Right kidney (tissue), 1 donor: ENCODE results near the gene ZNF438.

Experiments
- DNase-seq: peaks from one replicate; pipeline ENCODE4 v3.0.0-alpha.2; 2016

The ZNF438 gene

GRCh38 chr10:31014161-31014875 lies 17.3 kb downstream of the ZNF438 start:
- no peak for DNase-seq

DNA sequence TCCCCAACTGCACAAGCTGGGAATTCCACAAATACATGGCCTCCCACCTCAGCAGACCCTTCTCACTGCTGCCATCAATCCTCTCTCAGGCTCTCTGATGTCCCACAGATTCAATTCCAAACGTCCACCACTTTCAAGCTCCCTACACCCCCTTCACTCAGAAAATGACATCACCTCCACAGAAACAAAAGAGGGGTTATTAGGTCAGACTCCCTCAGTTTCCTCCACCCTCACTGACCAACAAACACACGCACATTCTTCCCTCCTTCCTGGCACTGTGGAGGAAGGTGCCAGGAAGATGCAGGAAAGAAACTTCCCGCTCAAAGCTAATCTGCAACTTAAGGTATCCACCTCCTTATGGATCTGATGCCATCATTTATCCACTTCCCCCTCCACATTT lies 18.3 kb downstream of the ZNF438 start:
- DNase-seq: no peak

DNA sequence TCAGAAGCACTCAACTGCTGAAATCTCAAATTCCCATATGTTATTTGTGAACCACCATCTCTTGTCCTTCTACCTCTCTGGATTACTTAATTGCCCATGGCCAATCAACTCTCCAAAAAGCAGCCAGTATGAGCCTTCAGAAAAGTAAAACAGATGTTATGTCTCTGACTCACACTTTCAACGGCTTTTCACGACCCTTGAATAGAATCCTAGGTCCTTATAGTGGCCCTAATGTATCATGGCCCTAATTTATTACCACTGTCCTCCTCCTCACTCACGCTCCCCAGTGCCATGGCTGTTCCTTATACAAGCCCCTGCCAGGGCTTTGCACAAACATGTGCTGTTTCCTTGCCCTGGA lies 20.0 kb downstream of the ZNF438 start:
- DNase-seq: no peak

DNA sequence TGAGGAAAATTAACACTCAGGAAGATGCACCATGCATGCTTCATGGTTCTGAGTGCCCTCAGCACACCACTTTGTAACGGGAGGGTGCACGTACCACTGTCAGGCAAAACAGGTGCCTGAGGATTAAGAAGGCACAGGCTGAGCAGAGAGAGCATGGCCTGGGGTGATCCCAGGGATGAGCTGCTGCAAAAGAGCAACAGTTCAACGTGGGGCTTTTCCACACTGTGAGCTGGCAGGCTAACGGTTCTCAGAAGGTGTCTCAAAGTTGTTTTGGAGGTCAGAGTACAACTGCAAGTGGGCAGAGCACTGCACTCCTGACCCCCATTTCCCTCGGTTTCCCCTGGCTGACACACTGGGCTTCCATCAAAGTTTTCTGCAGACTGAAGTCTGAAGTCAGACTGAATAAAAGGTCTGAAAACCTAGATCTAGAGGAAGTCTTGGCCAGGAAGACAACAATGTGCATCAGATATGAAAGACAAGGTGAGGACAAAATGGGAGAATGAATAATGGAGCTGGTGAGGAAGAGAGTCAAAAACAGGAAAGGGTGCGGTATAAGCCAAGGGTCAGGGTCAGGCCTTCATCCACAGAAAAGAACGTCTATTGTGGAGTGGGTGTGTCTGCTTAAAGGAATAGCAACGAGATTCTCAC lies 20.5 kb downstream of the ZNF438 start:
- no peak for DNase-seq

DNA sequence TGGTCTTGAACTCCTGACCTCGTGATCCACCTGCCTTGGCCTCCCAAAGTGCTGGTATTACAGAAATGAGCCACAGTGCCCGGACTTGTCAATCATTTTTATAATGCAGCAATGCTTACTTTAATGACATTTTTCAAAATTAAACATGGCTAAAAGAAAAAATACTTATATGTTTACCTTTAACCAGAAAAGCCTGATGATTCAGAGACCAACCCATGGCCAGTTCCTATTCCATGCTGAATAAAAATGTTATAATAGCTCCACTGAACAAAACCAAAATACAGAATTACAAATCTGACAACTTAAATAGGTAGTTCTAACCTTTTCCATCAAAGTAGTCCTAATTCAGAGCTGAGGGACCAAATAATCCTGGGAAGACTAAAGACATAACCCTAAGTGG lies 21.6 kb downstream of the ZNF438 start:
- no peak for DNase-seq

GRCh38 chr10:31005895-31006294 lies 25.8 kb downstream of the ZNF438 start:
- no peak for DNase-seq

DNA sequence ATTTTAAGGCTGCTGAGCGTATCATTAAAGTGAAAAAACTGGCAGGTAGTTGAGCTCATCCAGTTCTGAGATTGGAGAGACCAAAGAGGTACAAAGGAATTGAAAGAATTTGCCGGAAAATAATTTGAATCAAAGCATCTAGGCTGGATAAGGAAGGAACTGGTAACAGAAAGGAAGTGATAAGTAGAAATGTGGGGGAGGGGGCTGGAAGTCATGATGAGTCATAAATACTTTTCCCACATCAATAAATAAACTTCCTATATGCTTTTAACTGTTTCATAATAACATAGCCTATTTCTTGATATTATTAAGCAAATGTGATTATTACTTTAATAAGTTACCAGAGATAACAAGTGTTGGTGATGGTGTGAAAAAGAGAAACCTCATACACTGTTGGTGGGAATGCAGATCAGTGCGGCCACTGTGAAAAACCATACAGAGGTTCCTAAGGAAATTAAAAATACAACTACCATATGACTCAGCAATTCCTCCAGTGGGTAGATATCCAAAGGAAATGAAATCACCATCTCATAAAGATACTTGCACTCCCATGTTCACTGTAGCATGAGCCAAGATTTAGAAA lies 27.0 kb downstream of the ZNF438 start:
- DNase-seq: no peak

DNA sequence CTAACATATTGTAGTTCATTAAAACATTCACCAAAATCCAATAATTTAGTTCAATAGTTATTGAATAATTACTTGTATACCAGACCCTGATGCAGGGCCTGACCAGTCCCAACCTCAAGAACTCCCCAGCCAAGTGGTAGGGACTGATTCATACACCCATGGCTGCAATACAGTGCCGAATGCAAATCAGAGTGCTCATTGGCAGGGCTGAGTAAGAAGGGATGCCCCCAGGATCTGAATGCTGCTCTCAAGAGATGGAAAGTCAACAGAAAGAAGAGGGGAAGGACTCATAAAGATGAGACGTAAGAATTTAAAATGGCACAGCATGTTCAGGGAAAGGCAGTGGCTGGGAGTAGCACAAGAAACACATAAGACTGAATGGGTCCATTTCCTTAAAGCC lies 29.9 kb downstream of the ZNF438 start:
- DNase-seq: no peak

DNA sequence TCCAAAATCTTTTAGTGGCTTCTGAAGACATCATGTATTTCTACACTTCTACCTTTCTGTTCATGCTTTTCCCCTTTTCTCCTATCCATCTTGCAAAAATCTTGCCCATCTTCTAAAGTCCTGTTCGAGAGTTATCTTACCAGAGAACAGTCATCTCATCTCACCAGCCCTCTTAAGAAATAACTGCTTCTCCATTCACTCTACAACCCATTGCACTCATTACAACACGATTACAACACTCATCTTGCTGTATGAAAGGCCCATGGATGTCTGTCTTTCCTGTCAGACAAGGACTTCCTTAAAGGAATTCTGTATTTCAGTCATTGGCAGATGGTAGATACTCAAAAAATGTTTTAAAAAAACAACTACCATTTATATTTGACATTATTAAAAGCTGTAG lies 30.8 kb downstream of the ZNF438 start:
- no peak for DNase-seq

GRCh38 chr10:31000071-31000782 lies 31.4 kb downstream of the ZNF438 start:
- no peak for DNase-seq

- no peak for DNase-seq
These were observed 32.5 kb downstream of the ZNF438 start for GRCh38 chr10:30999070-30999712.

DNA sequence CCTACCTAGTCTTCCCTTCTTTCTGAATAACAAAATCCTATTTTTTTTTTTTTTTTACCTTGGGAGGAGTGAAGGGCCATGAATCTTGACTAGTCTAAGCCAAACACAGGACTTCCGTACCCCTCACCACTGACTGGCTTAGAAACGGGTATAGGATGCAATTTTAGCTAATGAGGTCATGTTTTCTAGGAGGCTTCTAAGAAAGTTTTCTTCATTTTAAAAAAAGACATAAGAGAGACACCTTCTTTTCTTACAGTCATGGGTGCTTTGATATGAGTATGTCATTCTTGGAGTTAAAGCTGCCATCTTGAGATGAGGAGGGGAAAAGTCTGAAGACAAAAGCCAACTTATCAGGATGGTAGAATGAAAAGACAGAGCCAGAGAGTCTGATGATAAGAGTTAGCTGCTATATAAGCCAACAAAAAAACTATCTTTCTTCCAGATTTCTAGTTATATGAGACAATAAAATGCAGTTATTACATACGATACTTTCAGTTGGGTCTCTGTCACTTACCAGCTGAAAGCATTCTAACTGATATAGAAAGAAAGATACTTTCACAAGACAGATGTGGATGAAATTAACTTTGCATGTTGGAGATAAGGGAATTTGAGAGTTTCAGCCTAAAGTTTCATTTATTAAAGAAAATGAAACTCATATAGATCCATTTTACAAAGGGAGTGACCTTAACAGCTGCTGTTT lies 34.0 kb downstream of the ZNF438 start:
- DNase-seq: no peak

- DNase-seq: no peak
These were observed 35.1 kb downstream of the ZNF438 start for GRCh38 chr10:30996481-30997005.

DNA sequence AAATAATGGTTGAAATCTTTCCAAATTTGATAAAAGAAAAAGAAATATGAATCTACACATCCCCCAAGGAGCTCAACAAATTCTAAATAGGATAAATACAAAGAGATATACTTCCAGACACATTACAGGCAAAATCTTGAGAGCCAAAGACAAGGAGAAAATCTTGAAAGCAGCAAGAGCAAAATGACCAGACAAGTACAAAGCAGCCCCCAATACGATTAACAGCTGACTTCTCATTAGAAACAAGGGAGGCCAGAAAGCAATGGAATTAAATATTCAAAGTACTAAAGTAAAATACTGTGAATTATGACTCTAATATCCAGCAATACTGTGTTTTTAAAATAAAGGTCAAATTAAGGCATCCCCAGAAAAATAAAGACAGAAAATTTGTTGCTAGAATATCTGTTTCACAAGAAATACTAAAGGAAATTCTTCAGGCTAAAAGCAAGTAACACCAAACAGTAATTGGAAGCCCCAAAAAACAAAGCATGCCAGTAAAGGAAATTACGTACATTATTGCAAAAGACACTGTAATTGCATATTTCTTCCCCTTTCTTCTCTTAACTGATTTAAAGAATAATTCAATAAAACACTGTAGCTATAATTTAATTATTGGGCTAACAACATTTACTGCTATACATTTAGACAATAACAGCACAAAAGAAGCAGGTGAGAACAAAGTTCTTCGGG lies 36.4 kb downstream of the ZNF438 start:
- no peak for DNase-seq

GRCh38 chr10:30993155-30993554 lies 38.5 kb downstream of the ZNF438 start:
- no peak for DNase-seq

DNA sequence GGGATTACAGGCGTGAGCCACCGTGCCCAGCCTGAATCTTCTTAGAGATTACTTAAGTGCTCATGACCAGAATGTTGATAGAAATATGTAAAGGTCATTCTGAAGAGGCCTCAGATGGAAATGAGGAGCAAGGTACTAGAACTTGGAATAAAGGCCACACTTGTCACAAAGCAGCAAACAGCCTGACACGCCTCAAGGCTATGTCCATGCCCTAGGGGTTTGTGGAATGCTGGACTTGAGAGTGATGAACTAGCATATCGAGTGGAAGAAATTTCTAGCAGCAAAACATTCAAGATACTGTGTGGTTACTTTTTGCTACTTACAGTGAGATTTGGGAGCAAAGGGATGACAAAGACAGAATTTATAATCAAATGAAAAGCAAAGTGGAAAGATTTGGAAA lies 39.0 kb downstream of the ZNF438 start:
- no peak for DNase-seq

DNA sequence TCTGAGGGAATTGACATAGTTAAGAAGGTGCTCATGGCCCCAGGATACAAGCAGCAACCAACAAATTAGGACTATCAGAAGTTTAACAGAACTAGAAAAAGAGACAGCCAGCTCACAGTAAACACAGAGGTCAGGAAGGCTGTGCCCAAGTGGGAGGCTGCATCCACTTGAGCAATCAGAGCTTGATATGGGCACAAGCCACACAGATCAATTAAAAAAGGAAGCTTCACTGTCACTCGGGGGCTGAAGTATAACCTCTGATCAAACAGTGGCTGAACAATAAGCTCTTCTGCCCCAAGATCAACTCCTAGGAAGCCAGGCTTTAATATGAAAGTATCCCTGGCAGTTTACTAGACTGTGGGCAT lies 40.0 kb downstream of the ZNF438 start:
- DNase-seq: no peak

GRCh38 chr10:30990971-30991646 lies 40.6 kb downstream of the ZNF438 start:
- no peak for DNase-seq

DNA sequence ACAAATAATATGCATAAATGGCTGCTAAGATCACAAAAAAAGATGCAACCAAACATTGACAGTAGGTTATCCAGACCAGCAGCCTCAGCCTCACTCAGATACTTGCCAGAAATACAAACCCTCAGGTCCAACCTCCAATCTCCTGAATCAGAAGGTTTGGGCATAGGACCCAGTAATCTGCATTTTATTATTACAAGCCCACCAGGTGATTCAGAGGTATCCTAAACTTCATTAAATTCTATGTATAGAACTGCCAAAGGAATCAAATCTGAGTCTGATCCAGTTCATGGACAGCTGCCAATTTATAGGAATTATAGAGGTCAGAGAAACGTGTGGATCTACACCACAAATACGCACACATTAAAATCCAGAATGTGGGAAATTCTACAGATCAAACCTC lies 41.3 kb downstream of the ZNF438 start:
- no peak for DNase-seq

DNA sequence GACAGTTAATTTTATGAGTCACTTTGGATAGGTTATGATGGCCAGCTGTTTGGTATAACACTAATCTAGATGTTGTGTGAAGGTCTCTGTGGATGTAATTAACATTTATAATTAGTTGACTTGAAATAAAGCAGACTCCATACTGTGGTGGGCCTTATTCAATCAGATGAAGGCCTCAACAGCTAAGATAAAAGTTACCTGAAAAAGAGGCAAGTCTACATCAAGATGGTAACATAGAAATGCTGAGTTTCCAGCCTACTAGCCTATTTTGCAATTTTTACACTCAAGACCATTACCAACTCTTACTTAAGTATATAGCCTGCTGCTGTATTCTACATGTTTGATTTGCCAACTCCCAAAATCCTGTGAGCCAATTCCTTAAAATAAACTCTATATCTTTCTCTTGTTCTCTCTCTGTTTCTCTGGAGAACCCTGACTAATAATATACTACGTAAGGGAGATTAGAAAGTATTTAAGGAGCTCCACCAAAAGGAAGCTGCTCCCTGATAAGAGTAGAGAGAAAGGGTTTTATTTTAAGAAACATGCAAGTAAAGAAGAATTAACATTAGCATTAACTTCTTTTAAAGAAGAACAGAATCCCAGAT lies 42.7 kb downstream of the ZNF438 start:
- no peak for DNase-seq
